GM19463 (cell line): ENCODE data around the gene EHMT1.

ENCODE experiments used
- ATAC-seq: cut with Tn5 transposase; IDR thresholded peaks from one replicate; pipeline ENCODE4 v1.9.1; 2021; ENCODE audit warnings: mild to moderate bottlenecking, moderate library complexity; ENCODE audit not compliant: unreplicated experiment

The EHMT1 gene

GRCh38 chr9:137618105-137619067, at the start of gene EHMT1:
TSS of gene EHMT1 (plus strand) at chr9:137619005. CDS start at chr9:137619029, 24 bp downstream.
- peak; percentile 66 for ATAC-seq

- ATAC-seq, result no peak
Measured at GRCh38 chr9:137569609-137570203, 49.1 kb upstream of the EHMT1 start.

- no peak for ATAC-seq
Measured at GRCh38 chr9:137570566-137570965, 48.2 kb upstream of the EHMT1 start.

GRCh38 chr9:137574192-137574591, 44.6 kb upstream of the EHMT1 start:
- no peak for ATAC-seq

- ATAC-seq, result no peak
Measured at GRCh38 chr9:137575364-137575715, 43.5 kb upstream of the EHMT1 start.

GRCh38 chr9:137575716-137576411, 42.9 kb upstream of the EHMT1 start:
- no peak for ATAC-seq

GRCh38 chr9:137578518-137579258, 40.1 kb upstream of the EHMT1 start, which contains the start of gene DPH7:
TSS of gene DPH7 (minus strand) at chr9:137578925. CDS start at chr9:137578777, 148 bp downstream.
- ATAC-seq, result peak; percentile 95

- ATAC-seq, result no peak
Measured at GRCh38 chr9:137579259-137579604, 39.6 kb upstream of the EHMT1 start.

GRCh38 chr9:137580209-137580953, 38.4 kb upstream of the EHMT1 start:
- no peak for ATAC-seq

GRCh38 chr9:137580954-137581322, 37.9 kb upstream of the EHMT1 start:
- no peak for ATAC-seq

- ATAC-seq, result no peak
Measured at GRCh38 chr9:137581361-137582285, 37.2 kb upstream of the EHMT1 start.

- ATAC-seq, result no peak
Measured at GRCh38 chr9:137582286-137582860, 36.4 kb upstream of the EHMT1 start.

GRCh38 chr9:137583347-137583746, 35.5 kb upstream of the EHMT1 start:
- ATAC-seq, result no peak

- ATAC-seq, result no peak
Measured at GRCh38 chr9:137583957-137584356, 34.8 kb upstream of the EHMT1 start.

GRCh38 chr9:137586854-137587253, 32.0 kb upstream of the EHMT1 start:
- no peak for ATAC-seq

- ATAC-seq, result no peak
Measured at GRCh38 chr9:137588311-137588710, 30.5 kb upstream of the EHMT1 start.

- ATAC-seq, result no peak
Measured at GRCh38 chr9:137588891-137589290, 29.9 kb upstream of the EHMT1 start.

- peak; percentile 15 for ATAC-seq
Measured at GRCh38 chr9:137589441-137590122, 29.2 kb upstream of the EHMT1 start.
